Measurements from ENCODE around the gene GLRA3.

DNA sequence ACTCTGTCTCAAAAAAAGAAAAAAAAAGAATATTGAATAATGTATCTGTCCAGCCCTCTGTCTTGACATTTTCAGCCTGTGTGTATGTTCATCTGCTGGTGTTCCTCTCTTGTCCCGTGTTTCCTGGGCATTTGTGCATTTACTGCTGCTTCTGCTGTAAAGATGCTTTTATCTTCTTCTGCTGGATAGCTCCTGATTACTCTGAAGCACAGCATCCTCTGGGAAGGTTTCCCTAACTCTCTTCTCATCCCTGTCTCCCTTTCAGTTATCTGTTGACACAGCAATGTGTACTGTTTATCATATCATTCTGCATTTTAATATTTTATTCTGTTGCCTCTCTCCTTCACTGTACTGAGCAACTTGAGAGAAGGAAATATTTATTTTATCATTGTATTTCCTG, 232.5 kb downstream of the GLRA3 start:
- TF ChIP-seq, protein P1, sequence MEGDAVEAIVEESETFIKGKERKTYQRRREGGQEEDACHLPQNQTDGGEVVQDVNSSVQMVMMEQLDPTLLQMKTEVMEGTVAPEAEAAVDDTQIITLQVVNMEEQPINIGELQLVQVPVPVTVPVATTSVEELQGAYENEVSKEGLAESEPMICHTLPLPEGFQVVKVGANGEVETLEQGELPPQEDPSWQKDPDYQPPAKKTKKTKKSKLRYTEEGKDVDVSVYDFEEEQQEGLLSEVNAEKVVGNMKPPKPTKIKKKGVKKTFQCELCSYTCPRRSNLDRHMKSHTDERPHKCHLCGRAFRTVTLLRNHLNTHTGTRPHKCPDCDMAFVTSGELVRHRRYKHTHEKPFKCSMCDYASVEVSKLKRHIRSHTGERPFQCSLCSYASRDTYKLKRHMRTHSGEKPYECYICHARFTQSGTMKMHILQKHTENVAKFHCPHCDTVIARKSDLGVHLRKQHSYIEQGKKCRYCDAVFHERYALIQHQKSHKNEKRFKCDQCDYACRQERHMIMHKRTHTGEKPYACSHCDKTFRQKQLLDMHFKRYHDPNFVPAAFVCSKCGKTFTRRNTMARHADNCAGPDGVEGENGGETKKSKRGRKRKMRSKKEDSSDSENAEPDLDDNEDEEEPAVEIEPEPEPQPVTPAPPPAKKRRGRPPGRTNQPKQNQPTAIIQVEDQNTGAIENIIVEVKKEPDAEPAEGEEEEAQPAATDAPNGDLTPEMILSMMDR (IDR thresholded peaks at IDR 0.05): no peak
- TF ChIP-seq EP300 (IDR thresholded peaks at IDR 0.05) (no peak), POLR2A (IDR thresholded peaks at IDR 0.05) (no peak)

All from ovary (tissue), 3 donors.